ENCODE measurements around the gene MGAT1. TPM values are rescaled to one million over a fixed set of nuclear protein-coding genes. Genes with fewer than 3 reads are reported as not detected.

Gene MGAT1
- total and polyA plus RNA-seq, 2 of the 8 experiments (the other 6 are each of a cell fraction or from before 2014, with no cell fraction given) = 66.8 to 77.0 TPM

DNA sequence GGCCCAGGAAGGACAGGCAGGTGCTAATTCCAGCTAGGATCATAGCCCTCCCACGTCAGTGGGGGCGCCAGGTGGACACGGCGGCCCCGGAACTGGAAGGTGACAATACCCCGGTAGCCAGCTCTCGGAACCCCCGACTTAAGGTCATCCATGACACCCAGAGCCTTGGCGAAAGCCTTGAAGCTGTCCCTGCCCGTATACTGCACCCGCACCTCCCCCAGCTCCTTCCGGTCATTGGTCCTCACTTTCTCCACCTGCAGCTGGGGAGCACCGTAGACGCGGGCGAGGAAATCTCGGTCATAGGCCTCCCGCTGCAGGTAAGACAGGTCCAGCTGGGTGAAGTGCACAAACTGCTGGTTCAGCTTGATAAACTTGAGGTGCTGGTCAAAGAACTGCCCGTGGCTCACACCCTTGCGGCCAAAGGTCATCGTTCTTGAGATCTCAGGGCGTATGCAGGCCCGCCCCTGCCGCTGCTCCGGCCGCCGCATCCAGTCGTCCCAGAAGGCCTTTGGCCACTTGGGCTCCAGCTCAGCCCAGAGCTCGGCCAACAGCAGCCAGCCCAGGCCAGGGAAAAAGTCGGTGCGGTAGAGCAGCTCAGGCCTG is 10.9 kb downstream of the MGAT1 start (continued):
- TF ChIP-seq CHD7 (IDR thresholded peaks at IDR 0.05; ENCODE audit: insufficient replicate concordance, low read length) (no peak), TAF1 (IDR thresholded peaks at IDR 0.05; ENCODE audit: low read depth, low read length) (no peak), RBBP5 (IDR thresholded peaks at IDR 0.05; ENCODE audit: borderline replicate concordance, low read depth, low read length) (no peak), SUZ12 (IDR thresholded peaks at IDR 0.05; ENCODE audit: low read length) (no peak), GTF2F1 (IDR thresholded peaks at IDR 0.05; ENCODE audit: borderline replicate concordance, low read depth, low read length) (no peak), GABPA (IDR thresholded peaks at IDR 0.05; ENCODE audit: borderline replicate concordance, insufficient read depth, low read length) (no peak), KDM4A (IDR thresholded peaks at IDR 0.05; ENCODE audit: low read depth, low read length, severe bottlenecking) (no peak), SIX5 (IDR thresholded peaks at IDR 0.05; ENCODE audit: low read depth, low read length) (no peak), E2F6 (IDR thresholded peaks at IDR 0.05) (no peak), EP300 (IDR thresholded peaks at IDR 0.05; ENCODE audit: borderline replicate concordance in 1 of 2, low read depth in 2 of 2, low read length in 2 of 2) (no peak)
